CD4-positive, alpha-beta memory T cell (primary cell): ENCODE results near the gene OR13C9. TPM values are rescaled to one million over a fixed set of nuclear protein-coding genes. Genes with fewer than 3 reads are reported as not detected.
"Not testable (repeated sequence)": the region's sequence is repeated elsewhere in the genome, so short reads cannot be mapped to it uniquely, and the experiment has no call there.

Source experiments
- CTCF ChIA-PET: fragments of 350-600 bp; sonication (Branson Sonifier 250); formaldehyde crosslinking; loops from one replicate; lab custom pipeline; 2021; ENCODE audit warnings: inconsistent platforms; ENCODE audit not compliant: partially characterized antibody; lab: Charles Lee
- POLR2A ChIA-PET: fragments of 350-600 bp; sonication (Branson Sonifier 250); formaldehyde crosslinking; loops from one replicate; lab custom pipeline; 2021; ENCODE audit not compliant: partially characterized antibody; lab: Charles Lee
- DNase-seq, 5 donors: peaks; one replicate each; pipeline versions ENCODE4 v3.0.0 to v3.0.0-alpha.2; 2020 to 2022; ENCODE audit warnings: mixed read lengths in 1 of 5
- H3K27ac ChIP-seq: one replicate; pipeline ENCODE4 v1.7.0; 2013; ENCODE audit warnings: low read depth, low read length
- H3K27me3 ChIP-seq: 2 replicates; pipeline ENCODE4 v1.7.0; 2013; ENCODE audit warnings: mild to moderate bottlenecking, low read length, moderate library complexity; ENCODE audit not compliant: insufficient read depth
- H3K36me3 ChIP-seq: 2 replicates; pipeline ENCODE4 v1.7.0; 2013; ENCODE audit warnings: mild to moderate bottlenecking, low read length, moderate library complexity; ENCODE audit not compliant: insufficient read depth
- H3K4me1 ChIP-seq: 2 replicates; pipeline ENCODE4 v1.7.0; 2013; ENCODE audit warnings: mild to moderate bottlenecking, low read length, moderate library complexity; ENCODE audit not compliant: insufficient read depth
- H3K4me3 ChIP-seq, 2 donors: one replicate each; pipeline ENCODE4 v1.7.0; 2013; ENCODE audit warnings: low read length in 2 of 2, mild to moderate bottlenecking in 1 of 2
- H3K9me3 ChIP-seq, 2 donors: one replicate each; pipeline ENCODE4 v1.7.0; 2013; ENCODE audit warnings: low read length in 2 of 2, control low read depth in 1 of 2; ENCODE audit not compliant: control insufficient read depth in 1 of 2
- H3K27ac Mint-ChIP-seq, 7 donors: one replicate each; pipeline ENCODE4 v1.8.0; 2020 to 2021; ENCODE audit warnings: mixed read lengths in 7 of 7, mild to moderate bottlenecking in 6 of 7, inconsistent platforms in 3 of 7, moderate library complexity in 3 of 7
- H3K27me3 Mint-ChIP-seq, 2 donors: one replicate each; pipeline ENCODE4 v1.8.0; 2020 to 2021; ENCODE audit warnings: mixed read lengths in 2 of 2
- H3K36me3 Mint-ChIP-seq, 2 donors: one replicate each; pipeline ENCODE4 v1.8.0; 2020 to 2021; ENCODE audit warnings: mixed read lengths in 2 of 2, inconsistent platforms in 1 of 2, mild to moderate bottlenecking in 1 of 2
- H3K4me1 Mint-ChIP-seq, 4 donors: one replicate each; pipeline ENCODE4 v1.8.0; 2020 to 2021; ENCODE audit warnings: mixed read lengths in 4 of 4, mild to moderate bottlenecking in 1 of 4
- H3K4me3 Mint-ChIP-seq, 8 donors: one replicate each; pipeline ENCODE4 v1.8.0; 2020 to 2021; ENCODE audit warnings: mixed read lengths in 8 of 8, mild to moderate bottlenecking in 7 of 8, moderate library complexity in 6 of 8, inconsistent platforms in 3 of 8
- H3K9me3 Mint-ChIP-seq, 8 donors: one replicate each; pipeline ENCODE4 v1.8.0; 2020 to 2021; ENCODE audit warnings: mixed read lengths in 8 of 8, mild to moderate bottlenecking in 5 of 8, inconsistent platforms in 3 of 8, moderate library complexity in 1 of 8
- intact Hi-C: fragments of 100-400 bp; cut with micrococcal nuclease; formaldehyde crosslinking; loops from one replicate; pipeline ENCODE4 v1.15.1; 2023
- polyA plus RNA-seq, 2 donors: library from polyadenylated mRNA; unstranded; fragments of 300-500 nt; fragmentation: Illumina TruSeq; gene quantifications; one replicate each; pipeline ENCODE4 v1.2.3, GENCODE V29; 2021
- total RNA-seq, 2 experiments: library from RNA; stranded (reverse); gene quantifications; one replicate each; pipeline ENCODE4 v1.2.3, GENCODE V29; 2021

OR13C9 gene
- total RNA-seq (not detected), polyA plus RNA-seq (not detected)

- no peaks in the 10 kb centered on the region for H3K27me3 ChIP-seq
- intact Hi-C loops: no loop called here
- no peaks in the 10 kb centered on the region for H3K4me1 Mint-ChIP-seq
- peaks cover 0 to 11% (median under 1%) of the 10 kb centered on the region in 8 donors for H3K9me3 Mint-ChIP-seq
- H3K27me3 Mint-ChIP-seq: no peaks in the 10 kb centered on the region
- H3K4me3 Mint-ChIP-seq: no peak within 1 kb of the TSS
- ChIA-PET CTCF (no interaction called here), POLR2A (no interaction called here)
- no peaks in the 10 kb centered on the region for H3K36me3 Mint-ChIP-seq
- no peak within 1 kb of the TSS for H3K4me3 ChIP-seq
- H3K27ac Mint-ChIP-seq: no peak within 1 kb of the TSS
- H3K4me1 ChIP-seq: no peaks in the 10 kb centered on the region
- no peaks in the 10 kb centered on the region for H3K36me3 ChIP-seq
- no peak within 1 kb of the TSS for H3K27ac ChIP-seq
- H3K9me3 ChIP-seq: no peaks in the 10 kb centered on the region
- DNase-seq: no peak
Measured at GRCh38 chr9:104618104-104618503, at the start of gene OR13C9. Gene OR13C9 (minus strand): TSS chr9:104618204. CDS start chr9:104618204, 0 bp downstream.

- Mint-ChIP-seq H3K36me3 (no peaks in the 10 kb centered on the region), H3K4me1 (no peaks in the 10 kb centered on the region), H3K4me3 (no peak overlapping the region), H3K27ac (no peak overlapping the region), H3K9me3 (peaks cover 0 to 2% (median under 1%) of the 10 kb centered on the region in 8 donors), H3K27me3 (no peaks in the 10 kb centered on the region)
- DNase-seq: no peak
- ChIA-PET POLR2A (no interaction called here), CTCF (no interaction called here)
- Histone ChIP-seq H3K27me3 (no peaks in the 10 kb centered on the region), H3K27ac (no peak overlapping the region), H3K4me3 (no peak overlapping the region), H3K9me3 (no peaks in the 10 kb centered on the region), H3K36me3 (no peaks in the 10 kb centered on the region), H3K4me1 (no peaks in the 10 kb centered on the region)
- intact Hi-C loops: no loop called here
Measured at GRCh38 chr9:104658496-104659195, 40.6 kb upstream of the OR13C9 start.

- no peaks in the 10 kb centered on the region for H3K27me3 Mint-ChIP-seq
Measured at GRCh38 chr9:104635456-104635855, 17.5 kb upstream of the OR13C9 start.

GRCh38 chr9:104633976-104634520 is 16.0 kb upstream of the OR13C9 start:
- ChIA-PET CTCF (no interaction called here), POLR2A (no interaction called here)
- no peaks in the 10 kb centered on the region for H3K27me3 Mint-ChIP-seq
- H3K4me3 Mint-ChIP-seq: no peak overlapping the region
- Histone ChIP-seq H3K9me3 (no peaks in the 10 kb centered on the region), H3K4me3 (no peak overlapping the region), H3K27me3 (no peaks in the 10 kb centered on the region), H3K36me3 (no peaks in the 10 kb centered on the region), H3K27ac (no peak overlapping the region), H3K4me1 (no peaks in the 10 kb centered on the region)
- intact Hi-C loops: no loop called here
- no peak for DNase-seq
- no peak overlapping the region for H3K27ac Mint-ChIP-seq
- H3K36me3 Mint-ChIP-seq: peaks cover 0 to 1% of the 10 kb centered on the region in 2 donors
- H3K4me1 Mint-ChIP-seq: no peaks in the 10 kb centered on the region
- H3K9me3 Mint-ChIP-seq: peaks cover 0 to 24% (median 15%) of the 10 kb centered on the region in 8 donors

More at GRCh38 chr9:104635456-104635855, 17.5 kb upstream of the OR13C9 start:
- intact Hi-C loops: no loop called here
- Mint-ChIP-seq H3K4me1 (no peaks in the 10 kb centered on the region), H3K9me3 (peaks cover 0 to 31% (median 24%) of the 10 kb centered on the region in 8 donors), H3K27ac (no peak overlapping the region), H3K4me3 (no peak overlapping the region), H3K36me3 (peaks cover 0 to 1% of the 10 kb centered on the region in 2 donors)
- ChIA-PET POLR2A (no interaction called here), CTCF (no interaction called here)
- no peaks in the 10 kb centered on the region for H3K27me3 ChIP-seq
- H3K27ac ChIP-seq: no peak overlapping the region
- no peak for DNase-seq
- H3K36me3 ChIP-seq: no peaks in the 10 kb centered on the region
- H3K9me3 ChIP-seq: no peaks in the 10 kb centered on the region
- no peaks in the 10 kb centered on the region for H3K4me1 ChIP-seq
- no peak overlapping the region for H3K4me3 ChIP-seq

- intact Hi-C loops, H3K27ac Mint-ChIP-seq, H3K4me1 ChIP-seq, CTCF ChIA-PET, POLR2A ChIA-PET, DNase-seq, H3K27me3 ChIP-seq, H3K27me3 Mint-ChIP-seq, H3K27ac ChIP-seq, H3K4me3 ChIP-seq, H3K36me3 ChIP-seq, H3K4me1 Mint-ChIP-seq, H3K9me3 ChIP-seq, H3K4me3 Mint-ChIP-seq, H3K36me3 Mint-ChIP-seq: not testable (repeated sequence)
- H3K9me3 Mint-ChIP-seq: peaks cover 0 to 25% (median 6%) of the 10 kb centered on the region in 8 donors
Measured at GRCh38 chr9:104625964-104626363, 8.0 kb upstream of the OR13C9 start.

- intact Hi-C loops: no loop called here
Measured at GRCh38 chr9:104617418-104617817, 586 bp downstream of the OR13C9 start.

GRCh38 chr9:104611213-104611612 is 6.8 kb downstream of the OR13C9 start:
- DNase-seq: no peak
- CTCF ChIA-PET: no interaction called here

More at GRCh38 chr9:104617418-104617817, 586 bp downstream of the OR13C9 start:
- H3K27ac ChIP-seq: no peak overlapping the region
- no peaks in the 10 kb centered on the region for H3K9me3 ChIP-seq
- Mint-ChIP-seq H3K4me3 (no peak overlapping the region), H3K4me1 (no peaks in the 10 kb centered on the region), H3K36me3 (no peaks in the 10 kb centered on the region), H3K9me3 (peaks cover 0 to 8% (median under 1%) of the 10 kb centered on the region in 8 donors), H3K27ac (no peak overlapping the region), H3K27me3 (peaks cover 0 to 2% of the 10 kb centered on the region in 2 donors)
- H3K4me1 ChIP-seq: no peaks in the 10 kb centered on the region
- H3K36me3 ChIP-seq: no peaks in the 10 kb centered on the region
- POLR2A ChIA-PET: no interaction called here
- DNase-seq: no peak
- no peaks in the 10 kb centered on the region for H3K27me3 ChIP-seq
- CTCF ChIA-PET: no interaction called here
- H3K4me3 ChIP-seq: no peak overlapping the region

More at GRCh38 chr9:104611213-104611612, 6.8 kb downstream of the OR13C9 start:
- H3K9me3 Mint-ChIP-seq: peaks cover 0 to 7% (median 0%) of the 10 kb centered on the region in 8 donors
- Histone ChIP-seq H3K27ac (no peak overlapping the region), H3K4me1 (no peaks in the 10 kb centered on the region), H3K27me3 (no peaks in the 10 kb centered on the region), H3K9me3 (no peaks in the 10 kb centered on the region), H3K36me3 (no peaks in the 10 kb centered on the region), H3K4me3 (no peak overlapping the region)
- H3K36me3 Mint-ChIP-seq: no peaks in the 10 kb centered on the region
- intact Hi-C loops: no loop called here
- H3K4me3 Mint-ChIP-seq: no peak overlapping the region
- no peaks in the 10 kb centered on the region for H3K4me1 Mint-ChIP-seq
- POLR2A ChIA-PET: no interaction called here
- H3K27me3 Mint-ChIP-seq: peaks cover 0 to 2% of the 10 kb centered on the region in 2 donors
- no peak overlapping the region for H3K27ac Mint-ChIP-seq
